ENCODE data around the gene CENPT.

CENPT gene

GRCh38 chr16:67885545-67885944, 38.1 kb upstream of the CENPT start:
- no peak overlapping the region for H3K4me2 ChIP-seq
- no peaks in the 10 kb centered on the region for H3K4me1 ChIP-seq
- peaks cover 63 to 80% (median 66%) of the 10 kb centered on the region in 11 experiments for H3K36me3 ChIP-seq
- no peak overlapping the region for H3K9ac ChIP-seq
- no peak for TF ChIP-seq Cebpa-rat (IDR thresholded peaks at IDR 0.05)
- no peaks in the 10 kb centered on the region for H3K27me3 ChIP-seq
- H3K27ac ChIP-seq: no peak overlapping the region
- H3K9me3 ChIP-seq (replicated peaks in 1 of 11): no peaks in the 10 kb centered on the region
- no peak overlapping the region for H3K4me3 ChIP-seq
- H4K20me1 ChIP-seq: peaks cover 4 to 61% (median 42%) of the 10 kb centered on the region in 11 experiments; a peak in 19 of 22 replicates

- H3K9me3 ChIP-seq (replicated peaks in 1 of 11): no peaks in the 10 kb centered on the region
- no peaks in the 10 kb centered on the region for H3K4me1 ChIP-seq
- no peak within 1 kb of the TSS for H3K4me3 ChIP-seq
- no peak within 1 kb of the TSS; a peak in 2 of 22 replicates for H3K9ac ChIP-seq
- no peak for TF ChIP-seq Cebpa-rat (IDR thresholded peaks at IDR 0.05)
- H4K20me1 ChIP-seq: peaks cover 4 to 70% (median 49%) of the 10 kb centered on the region in 11 experiments; a peak in 19 of 22 replicates
- H3K36me3 ChIP-seq: peaks cover 71 to 89% (median 75%) of the 10 kb centered on the region in 11 experiments
- no peaks in the 10 kb centered on the region for H3K27me3 ChIP-seq
- no peak within 1 kb of the TSS for H3K4me2 ChIP-seq
- H3K27ac ChIP-seq: no peak within 1 kb of the TSS
Observed at GRCh38 chr16:67884684-67885083, 37.2 kb upstream of the CENPT start, which contains the start of gene NRN1L. NRN1L (plus strand) TSS chr16:67884885; CDS start chr16:67884904, 19 bp downstream.

- H3K36me3 ChIP-seq: peaks cover 80 to 97% (median 83%) of the 10 kb centered on the region in 11 experiments
- TF ChIP-seq Cebpa-rat (IDR thresholded peaks at IDR 0.05): no peak
- H3K27me3 ChIP-seq: no peaks in the 10 kb centered on the region
- no peak overlapping the region for H3K9ac ChIP-seq
- H4K20me1 ChIP-seq: peaks cover 4 to 78% (median 49%) of the 10 kb centered on the region in 11 experiments; a peak in 19 of 22 replicates
- H3K9me3 ChIP-seq (replicated peaks in 1 of 11): no peaks in the 10 kb centered on the region
- no peaks in the 10 kb centered on the region for H3K4me1 ChIP-seq
- no peak overlapping the region for H3K4me2 ChIP-seq
- no peak overlapping the region for H3K4me3 ChIP-seq
- H3K27ac ChIP-seq: no peak overlapping the region
Observed at GRCh38 chr16:67883872-67884261, 36.4 kb upstream of the CENPT start.

- no peak overlapping the region for H3K4me2 ChIP-seq
- H3K27ac ChIP-seq: no peak overlapping the region
- peaks cover 4 to 83% (median 49%) of the 10 kb centered on the region in 11 experiments; a peak in 19 of 22 replicates for H4K20me1 ChIP-seq
- H3K4me3 ChIP-seq: no peak overlapping the region
- H3K36me3 ChIP-seq: peaks cover 85 to 100% (median 89%) of the 10 kb centered on the region in 11 experiments
- no peaks in the 10 kb centered on the region for H3K4me1 ChIP-seq
- H3K9ac ChIP-seq: no peak overlapping the region
- no peak for TF ChIP-seq Cebpa-rat (IDR thresholded peaks at IDR 0.05)
- no peaks in the 10 kb centered on the region for H3K27me3 ChIP-seq
- H3K9me3 ChIP-seq (replicated peaks in 1 of 11): no peaks in the 10 kb centered on the region
Observed at GRCh38 chr16:67883146-67883871, 35.8 kb upstream of the CENPT start.

- Histone ChIP-seq H3K27me3 (no peaks in the 10 kb centered on the region), H3K4me2 (no peak overlapping the region), H3K9me3 (replicated peaks in 1 of 11) (no peaks in the 10 kb centered on the region), H3K9ac (no peak overlapping the region), H3K27ac (no peak overlapping the region), H3K36me3 (peaks cover 93 to 100% (median 96%) of the 10 kb centered on the region in 11 experiments), H3K4me3 (no peak overlapping the region), H3K4me1 (no peaks in the 10 kb centered on the region), H4K20me1 (peaks cover 4 to 91% (median 50%) of the 10 kb centered on the region in 11 experiments; a peak in 19 of 22 replicates)
- no peak for TF ChIP-seq Cebpa-rat (IDR thresholded peaks at IDR 0.05)
Observed at GRCh38 chr16:67882374-67883145, 35.1 kb upstream of the CENPT start.

- Histone ChIP-seq H3K36me3 (peaks cover 97 to 100% (median 99%) of the 10 kb centered on the region in 11 experiments), H3K4me3 (no peak overlapping the region), H3K27me3 (no peaks in the 10 kb centered on the region), H4K20me1 (peaks cover 4 to 98% (median 59%) of the 10 kb centered on the region in 11 experiments; a peak in 19 of 22 replicates), H3K4me2 (no peak overlapping the region), H3K27ac (no peak overlapping the region), H3K9ac (no peak overlapping the region), H3K9me3 (replicated peaks in 1 of 11) (no peaks in the 10 kb centered on the region), H3K4me1 (no peaks in the 10 kb centered on the region)
- TF ChIP-seq Cebpa-rat (IDR thresholded peaks at IDR 0.05): no peak
Observed at GRCh38 chr16:67881621-67882161, 34.2 kb upstream of the CENPT start.

- peaks cover 14 to 98% (median 70%) of the 10 kb centered on the region in 11 experiments; a peak in 20 of 22 replicates for H4K20me1 ChIP-seq
- peaks cover 0 to 9% (median 5%) of the 10 kb centered on the region in 10 experiments; a peak in 13 of 20 replicates for H3K4me1 ChIP-seq
- no peak overlapping the region for H3K27ac ChIP-seq
- no peak overlapping the region for H3K9ac ChIP-seq
- H3K4me3 ChIP-seq: no peak overlapping the region
- H3K4me2 ChIP-seq: no peak overlapping the region
- H3K9me3 ChIP-seq (replicated peaks in 1 of 11): no peaks in the 10 kb centered on the region
- H3K36me3 ChIP-seq: peaks cover 98 to 100% (median 99%) of the 10 kb centered on the region in 11 experiments
- H3K27me3 ChIP-seq: no peaks in the 10 kb centered on the region
- TF ChIP-seq Cebpa-rat (IDR thresholded peaks at IDR 0.05): no peak
Observed at GRCh38 chr16:67880584-67880983, 33.1 kb upstream of the CENPT start.

GRCh38 chr16:67879936-67880335, 32.4 kb upstream of the CENPT start:
- Histone ChIP-seq H3K27me3 (no peaks in the 10 kb centered on the region), H3K36me3 (peaks cover 94 to 100% (median 99%) of the 10 kb centered on the region in 11 experiments), H3K4me1 (peaks cover 5 to 15% (median 11%) of the 10 kb centered on the region in 10 experiments; a peak in 19 of 20 replicates), H3K27ac (no peak overlapping the region), H3K4me3 (no peak overlapping the region), H3K4me2 (no peak overlapping the region), H4K20me1 (peaks cover 21 to 100% (median 73%) of the 10 kb centered on the region in 11 experiments; a peak in 21 of 22 replicates), H3K9ac (no peak overlapping the region; a peak in 1 of 22 replicates), H3K9me3 (replicated peaks in 1 of 11) (no peaks in the 10 kb centered on the region)
- TF ChIP-seq Cebpa-rat (IDR thresholded peaks at IDR 0.05): no peak

- Histone ChIP-seq H3K4me3 (no peak overlapping the region), H3K27me3 (no peaks in the 10 kb centered on the region), H3K4me1 (peaks cover 10 to 20% (median 16%) of the 10 kb centered on the region in 10 experiments), H3K27ac (no peak overlapping the region), H3K9ac (no peak overlapping the region; a peak in 1 of 22 replicates), H4K20me1 (peaks cover 22 to 100% (median 75%) of the 10 kb centered on the region in 11 experiments; a peak in 21 of 22 replicates), H3K9me3 (replicated peaks in 1 of 11) (no peaks in the 10 kb centered on the region), H3K36me3 (peaks cover 89 to 100% (median 94%) of the 10 kb centered on the region in 11 experiments), H3K4me2 (no peak overlapping the region)
- no peak for TF ChIP-seq Cebpa-rat (IDR thresholded peaks at IDR 0.05)
Observed at GRCh38 chr16:67879462-67879861, 32.0 kb upstream of the CENPT start.
